ENCODE measurements around the gene PACS1.

The PACS1 gene

GRCh38 chr11:66277471-66278362 lies 207.6 kb downstream of the PACS1 start, which contains the start of gene CNIH2:
Gene CNIH2 (plus strand): TSS chr11:66278175. CDS start chr11:66278457, 282 bp downstream.
- TF ChIP-seq CTCF (IDR thresholded peaks at IDR 0.05; ENCODE audit: low read depth, low read length) = no peak
- H3K4me3 ChIP-seq (replicated peaks in 1 of 2; ENCODE audit: low read depth in 2 of 2, low read length in 2 of 2) = peak within 1 kb of the TSS in 1 of 2 donors; percentile 24
- no peak for DNase-seq (ENCODE audit: low read depth in 2 of 2)

- H3K4me3 ChIP-seq (replicated peaks in 1 of 2; ENCODE audit: low read depth in 2 of 2, low read length in 2 of 2) = no peak overlapping the region
- no peak for TF ChIP-seq CTCF (IDR thresholded peaks at IDR 0.05; ENCODE audit: low read depth, low read length)
- peak; percentile 15 to 25 for DNase-seq (ENCODE audit: low read depth in 2 of 2)
Observed at GRCh38 chr11:66278363-66279091, 208.5 kb downstream of the PACS1 start.

- H3K4me3 ChIP-seq (replicated peaks in 1 of 2; ENCODE audit: low read depth in 2 of 2, low read length in 2 of 2) = no peak overlapping the region
- no peak for TF ChIP-seq CTCF (IDR thresholded peaks at IDR 0.05; ENCODE audit: low read depth, low read length)
- DNase-seq (ENCODE audit: low read depth in 2 of 2) = no peak
Observed at GRCh38 chr11:66279092-66279734, 209.1 kb downstream of the PACS1 start.

GRCh38 chr11:66280428-66280827 lies 210.4 kb downstream of the PACS1 start:
- TF ChIP-seq CTCF (IDR thresholded peaks at IDR 0.05; ENCODE audit: low read depth, low read length) = no peak
- H3K4me3 ChIP-seq (replicated peaks in 1 of 2; ENCODE audit: low read depth in 2 of 2, low read length in 2 of 2) = no peak overlapping the region
- DNase-seq (ENCODE audit: low read depth in 2 of 2) = no peak

- DNase-seq (ENCODE audit: low read depth in 2 of 2) = peak in 1 of 2 donors; percentile 22
- TF ChIP-seq CTCF (IDR thresholded peaks at IDR 0.05; ENCODE audit: low read depth, low read length) = no peak
- H3K4me3 ChIP-seq (replicated peaks in 1 of 2; ENCODE audit: low read depth in 2 of 2, low read length in 2 of 2) = no peak overlapping the region
Observed at GRCh38 chr11:66281001-66281400, 210.9 kb downstream of the PACS1 start.

- H3K4me3 ChIP-seq (replicated peaks in 1 of 2; ENCODE audit: low read depth in 2 of 2, low read length in 2 of 2) = no peak overlapping the region
- no peak for TF ChIP-seq CTCF (IDR thresholded peaks at IDR 0.05; ENCODE audit: low read depth, low read length)
- no peak for DNase-seq (ENCODE audit: low read depth in 2 of 2)
Observed at GRCh38 chr11:66281776-66282467, 211.8 kb downstream of the PACS1 start.
